IMR-90 (cell line): ENCODE results near the gene TNFRSF25. TPM values are rescaled to one million over a fixed set of nuclear protein-coding genes. Genes with fewer than 3 reads are reported as not detected.

ENCODE experiments used
- ATAC-seq: fragments of 200-7000 bp; cut with Tn5 transposase; 2 replicates; pipeline ENCODE4 v1.9.1; 2020; ENCODE audit warnings: low read depth, mild to moderate bottlenecking, moderate library complexity
- BruUV-seq: library from RNA; stranded (reverse); fragments of 400-500 nt; replicated peaks from 2 replicates; lab custom pipeline; 2021; lab: Mats Ljungman, UMichigan
- CTCF ChIA-PET: fragments of 300-600 bp; formaldehyde crosslinking; extraction: SDS; loops from one replicate; lab custom pipeline; 2021; ENCODE audit warnings: antibody characterized with exemption; lab: Yijun Ruan, JAX
- POLR2A ChIA-PET: fragments of 300-600 bp; sonication (Branson Sonifier 250); formaldehyde crosslinking; loops from one replicate; lab custom pipeline; 2022; ENCODE audit warnings: antibody characterized with exemption; ENCODE audit not compliant: unreplicated experiment; lab: Charles Lee
- DNase-seq: peaks from one replicate; pipeline ENCODE4 v3.0.0; 2013
- H2AFZ ChIP-seq: replicated peaks from 2 replicates; pipeline ENCODE3; 2013; ENCODE audit warnings: low read length, mild to moderate bottlenecking; ENCODE audit not compliant: poor library complexity
- H2AK5ac ChIP-seq: 2 replicates; pipeline ENCODE4 v1.6.1; 2013; ENCODE audit warnings: low read depth, low read length, inconsistent platforms
- H2AK9ac ChIP-seq: replicated peaks from 2 replicates; pipeline ENCODE3; 2013; ENCODE audit warnings: mild to moderate bottlenecking, low read depth, low read length, moderate library complexity; ENCODE audit not compliant: poor library complexity
- H2BK120ac ChIP-seq: 2 replicates; pipeline ENCODE4 v1.6.1; 2013; ENCODE audit warnings: low read depth, low read length, inconsistent platforms
- H2BK15ac ChIP-seq: 3 replicates; pipeline ENCODE4 v1.6.1; 2013; ENCODE audit warnings: low read depth, low read length, inconsistent platforms
- H2BK20ac ChIP-seq: 2 replicates; pipeline ENCODE4 v1.6.1; 2013; ENCODE audit warnings: low read depth, mild to moderate bottlenecking, inconsistent platforms, low read length, moderate library complexity
- H2BK5ac ChIP-seq: 2 replicates; pipeline ENCODE4 v1.6.1; 2013; ENCODE audit warnings: mild to moderate bottlenecking, low read depth, low read length, inconsistent platforms; ENCODE audit not compliant: poor library complexity, severe bottlenecking
- H3K14ac ChIP-seq: replicated peaks from 2 replicates; pipeline ENCODE4 v1.6.1; 2013; ENCODE audit warnings: low read depth, low read length, inconsistent platforms
- H3K18ac ChIP-seq: 2 replicates; pipeline ENCODE4 v1.6.1; 2013; ENCODE audit warnings: low read depth, low read length, control low read depth
- H3K23ac ChIP-seq: 2 replicates; pipeline ENCODE4 v1.6.1; 2013; ENCODE audit warnings: low read depth, low read length, inconsistent platforms
- H3K27ac ChIP-seq: 2 replicates; pipeline ENCODE4 v1.5.1; 2013; ENCODE audit warnings: mild to moderate bottlenecking, control low read depth, low read length; ENCODE audit not compliant: insufficient read depth
- H3K27me3 ChIP-seq: 2 replicates; pipeline ENCODE4 v1.6.1; 2013; ENCODE audit warnings: low read length; ENCODE audit not compliant: control insufficient read depth, insufficient read depth
- H3K36me3 ChIP-seq: 2 replicates; pipeline ENCODE4 v1.6.1; 2013; ENCODE audit warnings: low read length, mixed read lengths; ENCODE audit not compliant: control insufficient read depth, insufficient read depth
- H3K4ac ChIP-seq: 2 replicates; pipeline ENCODE4 v1.6.1; 2013; ENCODE audit warnings: low read depth, low read length, inconsistent platforms
- H3K4me1 ChIP-seq: 2 replicates; pipeline ENCODE4 v1.6.1; 2013; ENCODE audit warnings: low read length, mixed read lengths; ENCODE audit not compliant: control insufficient read depth, insufficient read depth
- H3K4me2 ChIP-seq: 2 replicates; pipeline ENCODE4 v1.6.1; 2013; ENCODE audit warnings: low read depth, mild to moderate bottlenecking, control low read depth, low read length, moderate library complexity
- H3K4me3 ChIP-seq: 2 replicates; pipeline ENCODE4 v1.5.1; 2013; ENCODE audit warnings: low read depth, mild to moderate bottlenecking, control low read depth, low read length, moderate library complexity; ENCODE audit not compliant: insufficient read depth
- H3K56ac ChIP-seq: 2 replicates; pipeline ENCODE4 v1.6.1; 2013; ENCODE audit warnings: low read length, inconsistent platforms; ENCODE audit not compliant: insufficient read depth; ENCODE audit errors: extremely low read depth
- H3K79me1 ChIP-seq, 2 experiments: 2 replicates each; pipeline ENCODE4 v1.6.1; 2013; ENCODE audit warnings: low read length in 2 of 2, inconsistent platforms in 1 of 2, low read depth in 1 of 2
- H3K9ac ChIP-seq: 2 replicates; pipeline ENCODE4 v1.6.1; 2013; ENCODE audit warnings: low read depth, low read length, control low read depth
- H3K9me1 ChIP-seq: 2 replicates; pipeline ENCODE4 v1.6.1; 2013; ENCODE audit warnings: low read length, inconsistent platforms; ENCODE audit not compliant: insufficient read depth
- H3K9me3 ChIP-seq: 2 replicates; pipeline ENCODE4 v1.6.1; 2013; ENCODE audit warnings: low read length; ENCODE audit not compliant: control insufficient read depth, insufficient read depth
- H4K20me1 ChIP-seq: 2 replicates; pipeline ENCODE4 v1.6.1; 2013; ENCODE audit warnings: low read length, inconsistent platforms; ENCODE audit not compliant: insufficient read depth
- H4K5ac ChIP-seq: 2 replicates; pipeline ENCODE4 v1.6.1; 2013; ENCODE audit warnings: mild to moderate bottlenecking, low read depth, low read length, control low read depth
- H4K8ac ChIP-seq, 2 experiments: 2 replicates each; pipeline ENCODE4 v1.6.1; 2013; ENCODE audit warnings: low read depth in 2 of 2, low read length in 2 of 2, control low read depth in 1 of 2, inconsistent platforms in 1 of 2
- H4K91ac ChIP-seq: 2 replicates; pipeline ENCODE4 v1.6.1; 2013; ENCODE audit warnings: low read depth, low read length, inconsistent platforms; ENCODE audit not compliant: insufficient read depth
- BHLHE40 ChIP-seq: fragments of 150-350 bp; IDR thresholded peaks from 2 replicates; pipeline ENCODE4 v1.6.1; 2016; ENCODE audit warnings: mild to moderate bottlenecking, low read depth, low read length
- CEBPB ChIP-seq: IDR thresholded peaks from 2 replicates; pipeline ENCODE4 v1.6.1; 2012; ENCODE audit warnings: low read depth, low read length, improper control_type of control experiment
- CHD1 ChIP-seq: IDR thresholded peaks from 2 replicates; pipeline ENCODE4 v1.6.1; 2012; ENCODE audit warnings: low read depth, low read length, improper control_type of control experiment
- CTCF ChIP-seq: conservative IDR thresholded peaks from 2 replicates; pipeline ENCODE4 v1.5.1; 2012; ENCODE audit warnings: mild to moderate bottlenecking, low read depth, low read length, improper control_type of control experiment
- MAZ ChIP-seq: IDR thresholded peaks from 2 replicates; pipeline ENCODE4 v1.6.1; 2012; ENCODE audit warnings: low read depth, mild to moderate bottlenecking, low read length, improper control_type of control experiment, moderate library complexity, borderline replicate concordance
- MXI1 ChIP-seq: IDR thresholded peaks from 2 replicates; pipeline ENCODE4 v1.6.1; 2012; ENCODE audit warnings: low read depth, mild to moderate bottlenecking, low read length, moderate library complexity, borderline replicate concordance
- NFE2L2 ChIP-seq: fragments of 150-350 bp; IDR thresholded peaks from 2 replicates; pipeline ENCODE4 v1.6.1; 2016; ENCODE audit warnings: low read depth, mild to moderate bottlenecking, low read length
- POLR2A ChIP-seq: IDR thresholded peaks from 2 replicates; pipeline ENCODE4 v1.6.1; 2012; ENCODE audit warnings: mild to moderate bottlenecking, low read depth, low read length
- RAD21 ChIP-seq: IDR thresholded peaks from 2 replicates; pipeline ENCODE4 v1.6.1; 2012; ENCODE audit warnings: low read length, improper control_type of control experiment
- RFX5 ChIP-seq: IDR thresholded peaks from 2 replicates; pipeline ENCODE4 v1.8.0; 2012; ENCODE audit warnings: low read depth, mild to moderate bottlenecking, low read length, moderate library complexity
- SMC3 ChIP-seq: fragments of 150-350 bp; IDR thresholded peaks from 2 replicates; pipeline ENCODE4 v1.6.1; 2016; ENCODE audit warnings: low read depth, mild to moderate bottlenecking, antibody characterized with exemption, low read length, moderate library complexity
- USF2 ChIP-seq: fragments of 150-350 bp; IDR thresholded peaks from 2 replicates; pipeline ENCODE4 v1.6.1; 2017; ENCODE audit warnings: mild to moderate bottlenecking, antibody characterized with exemption, low read length, low read depth
- WGBS, 2 experiments: methylation state at CpG; one replicate each; pipeline versions ENCODE4 v1.1.5 to v1.1.7; 2013; ENCODE audit warnings: missing lambda C conversion rate in 2 of 2; ENCODE audit not compliant: insufficient read length in 1 of 2; ENCODE audit errors: extremely low coverage in 2 of 2; 5-methylcytosine and 5-hydroxymethylcytosine counted together
- dilution Hi-C: fragments of 300-500 bp; cut with HindIII; formaldehyde crosslinking; loops from one replicate; pipeline ENCODE4 v1.14.3; 2018; ENCODE audit warnings: low sequenced_read_pairs; ENCODE audit not compliant: unreplicated experiment
- in situ Hi-C: fragments of 300-500 bp; cut with MboI; formaldehyde crosslinking; loops from 3 replicates; pipeline ENCODE4 v1.14.3; 2019; ENCODE audit warnings: low sequenced_read_pairs, inconsistent platforms, mixed read lengths
- intact Hi-C: fragments of 100-400 bp; cut with micrococcal nuclease; formaldehyde crosslinking; loops from 2 replicates; pipeline ENCODE4 v1.10.0; 2022
- polyA plus RNA-seq, 3 experiments: library from polyadenylated mRNA; depleted of rRNA; stranded (reverse); fragments of >200 nt; gene quantifications; 2 replicates each; pipeline ENCODE4 v1.2.3, GENCODE V29; 2012; ENCODE audit warnings: low replicate concordance in 1 of 3
- total RNA-seq: library from RNA; depleted of rRNA; stranded (reverse); fragments of >200 nt; gene quantifications from 2 replicates; pipeline ENCODE4 v1.2.3, GENCODE V29; 2012

The TNFRSF25 gene
- total and polyA plus RNA-seq, 2 of the 4 experiments (the other 2 are of a cell fraction): 1.3 to 11.2 TPM

DNA sequence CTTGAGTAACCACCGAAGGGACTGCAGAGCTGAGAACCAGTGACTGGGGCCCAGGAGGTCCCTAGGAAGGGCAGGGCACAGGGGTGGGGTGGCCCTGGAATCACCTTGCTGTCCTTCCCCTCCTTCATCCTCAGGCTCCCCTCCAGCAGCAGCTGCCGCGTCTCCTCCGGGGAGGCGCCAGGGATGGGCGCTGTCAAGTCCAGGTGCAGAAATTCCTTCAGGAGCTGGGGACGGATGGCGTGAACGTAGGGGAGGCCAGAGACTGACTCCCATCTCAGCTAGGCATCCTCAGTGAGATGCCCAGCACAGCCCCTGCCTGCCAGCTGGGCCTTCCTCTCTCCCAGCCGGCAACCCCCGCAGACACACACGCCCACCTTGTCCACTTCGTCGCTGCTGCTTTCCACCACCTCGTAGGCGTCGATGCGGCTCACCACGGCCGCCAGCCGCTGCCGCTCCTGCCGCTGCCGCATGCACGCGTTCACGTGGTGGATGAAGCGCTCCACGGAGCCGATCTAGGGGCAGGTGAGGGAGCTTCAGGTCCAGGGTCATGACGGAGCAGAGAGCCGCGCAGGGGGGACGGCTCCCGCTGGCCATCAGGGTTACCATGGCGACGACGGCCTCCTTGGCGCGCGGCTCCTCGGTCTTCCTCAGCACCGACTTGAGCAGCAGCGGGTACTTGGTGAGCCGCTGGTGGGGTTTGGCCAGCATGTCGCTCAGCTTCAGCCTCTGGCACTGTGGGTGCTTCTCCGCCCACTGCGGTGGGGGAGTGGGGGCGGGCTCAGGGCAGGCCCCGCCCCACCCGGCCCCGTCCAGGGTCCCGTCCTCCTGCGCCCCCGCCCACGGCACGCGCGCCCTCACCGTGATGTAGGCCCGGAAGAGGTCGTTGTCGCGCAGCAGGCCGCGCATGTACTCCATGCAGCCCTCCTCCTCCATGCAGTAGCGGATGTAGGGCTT, 4.4 kb upstream of the TNFRSF25 start (continued):
- TF ChIP-seq MXI1 (no peak), RAD21 (no peak)

GRCh38 chr1:6468729-6469461, 2.9 kb upstream of the TNFRSF25 start:
- ATAC-seq: no peak
- no peaks in the 10 kb centered on the region; the same call in 1 of the 2 replicates for H4K20me1 ChIP-seq
- in situ Hi-C loops: no loop called here
- TF ChIP-seq USF2: no peak
- TF ChIP-seq MAZ: no peak
- no peak for TF ChIP-seq BHLHE40
- no peak for TF ChIP-seq SMC3
- TF ChIP-seq CTCF: no peak
- TF ChIP-seq RAD21: no peak
- no peak for TF ChIP-seq CEBPB
- no peak for TF ChIP-seq CHD1
- TF ChIP-seq POLR2A: no peak
- no peak for TF ChIP-seq MXI1
- TF ChIP-seq RFX5: no peak
- no peak for TF ChIP-seq NFE2L2

More at GRCh38 chr1:6468729-6469461, 2.9 kb upstream of the TNFRSF25 start:
- dilution Hi-C loops: no loop called here
- no peak overlapping the region for H3K9ac ChIP-seq
- H4K91ac ChIP-seq: no peak overlapping the region
- no peak overlapping the region for H3K4ac ChIP-seq
- H3K14ac ChIP-seq: no peak overlapping the region
- no peak overlapping the region for H3K27ac ChIP-seq
- no peak overlapping the region for H4K5ac ChIP-seq
- H3K56ac ChIP-seq: no peak overlapping the region
- no peak overlapping the region for H2BK120ac ChIP-seq
- no peak overlapping the region for H4K8ac ChIP-seq
- H3K9me3 ChIP-seq: no peaks in the 10 kb centered on the region
- CTCF ChIA-PET: no interaction called here
- no peak overlapping the region for H3K4me2 ChIP-seq
- H3K23ac ChIP-seq: no peak overlapping the region
- no peaks in the 10 kb centered on the region for H3K4me1 ChIP-seq
- POLR2A ChIA-PET: no interaction called here
- BruUV-seq: no TSS peak
- H3K9me1 ChIP-seq: no peaks in the 10 kb centered on the region
- peaks cover 44% of the 10 kb centered on the region for H3K36me3 ChIP-seq
- H2AK9ac ChIP-seq: no peak overlapping the region
- DNase-seq: no peak
- H3K18ac ChIP-seq: no peak overlapping the region
- no peak overlapping the region for H2AK5ac ChIP-seq
- intact Hi-C loops: no loop called here
- no peak overlapping the region for H2BK15ac ChIP-seq
- 89% methylated on average over 6 of the region's 13 CpGs; no CpG with 5 or more reads in 1 of the 2 experiments for whole genome bisulfite sequencing, 2 experiments
- H3K4me3 ChIP-seq: no peak overlapping the region
- H3K79me1 ChIP-seq: no peaks in the 10 kb centered on the region
- H3K27me3 ChIP-seq: no peaks in the 10 kb centered on the region
- H2BK20ac ChIP-seq: no peak overlapping the region
- no peak overlapping the region for H2AFZ ChIP-seq
- no peak overlapping the region for H2BK5ac ChIP-seq
